H1 (cell line): ENCODE results near the gene PCDHGA11. TPM values are rescaled to one million over a fixed set of nuclear protein-coding genes. Genes with fewer than 3 reads are reported as not detected.

Experiments
- CTCF ChIA-PET: fragments of 300-600 bp; sonication (Branson Sonifier 250); formaldehyde crosslinking; loops from one replicate; lab custom pipeline; 2021; ENCODE audit not compliant: partially characterized antibody; lab: Charles Lee
- POLR2A ChIA-PET: fragments of 300-600 bp; sonication (Branson Sonifier 250); formaldehyde crosslinking; loops from one replicate; lab custom pipeline; 2021; ENCODE audit warnings: inconsistent platforms; ENCODE audit not compliant: partially characterized antibody; lab: Charles Lee
- DNase-seq, 2 experiments: peaks; one replicate each; pipeline versions ENCODE4 v3.0.0 to v3.0.0-alpha.2; 2010 to 2022; ENCODE audit warnings: low spot score in 2 of 2, low read depth in 1 of 2, mixed read lengths in 1 of 2
- FAIRE-seq: peaks from 2 replicates; lab custom pipeline; 2011; peaks lifted over from hg19 to GRCh38; lab: Jason Lieb, UNC
- H2AFZ ChIP-seq: 2 replicates; pipeline ENCODE4 v1.8.1; 2012; ENCODE audit warnings: low read length, inconsistent platforms
- H2AK5ac ChIP-seq: 2 replicates; pipeline ENCODE4 v1.6.1; 2013; ENCODE audit warnings: low read depth, low read length
- H2BK120ac ChIP-seq: replicated peaks from 2 replicates; pipeline ENCODE3; 2013; ENCODE audit warnings: low read depth, low read length, inconsistent platforms
- H2BK12ac ChIP-seq: 2 replicates; pipeline ENCODE4 v1.6.1; 2013; ENCODE audit warnings: low read depth, low read length
- H2BK15ac ChIP-seq: 2 replicates; pipeline ENCODE4 v1.6.1; 2013; ENCODE audit warnings: low read length
- H2BK20ac ChIP-seq: 2 replicates; pipeline ENCODE4 v1.6.1; 2013; ENCODE audit warnings: low read length
- H2BK5ac ChIP-seq: 2 replicates; pipeline ENCODE4 v1.6.1; 2013; ENCODE audit warnings: low read depth, low read length
- H3K14ac ChIP-seq: 2 replicates; pipeline ENCODE4 v1.6.1; 2013; ENCODE audit warnings: inconsistent platforms; ENCODE audit not compliant: insufficient read length
- H3K18ac ChIP-seq: 2 replicates; pipeline ENCODE4 v1.6.1; 2013; ENCODE audit warnings: low read length; ENCODE audit errors: extremely low read depth
- H3K23ac ChIP-seq: 2 replicates; pipeline ENCODE4 v1.6.1; 2013; ENCODE audit warnings: inconsistent platforms; ENCODE audit not compliant: insufficient read length
- H3K23me2 ChIP-seq: 2 replicates; pipeline ENCODE4 v1.6.1; 2013; ENCODE audit warnings: low read depth, low read length
- H3K27ac ChIP-seq: 2 replicates; pipeline ENCODE4 v1.6.1; 2011; ENCODE audit warnings: low read depth, low read length, inconsistent platforms
- H3K27me3 ChIP-seq, 4 experiments: replicated peaks in 1 of 4; 1 replicate in 1 of 4; 2 replicates in 3 of 4; pipeline versions ENCODE4 v1.6.1 to v1.8.1; 2011 to 2013; ENCODE audit warnings: low read length in 3 of 4, mild to moderate bottlenecking in 3 of 4, inconsistent platforms in 2 of 4, mixed read lengths in 2 of 4, moderate library complexity in 1 of 4; ENCODE audit not compliant: control insufficient read depth in 3 of 4, insufficient read depth in 3 of 4; ENCODE audit errors: extremely low read depth in 1 of 4
- H3K36me3 ChIP-seq, 4 experiments: 2 replicates each; pipeline versions ENCODE4 v1.6.1 to v1.8.1; 2011 to 2013; ENCODE audit warnings: mild to moderate bottlenecking in 4 of 4, low read length in 3 of 4, moderate library complexity in 2 of 4, control low read depth in 1 of 4, inconsistent platforms in 1 of 4; ENCODE audit not compliant: insufficient read depth in 4 of 4, control insufficient read depth in 2 of 4
- H3K4ac ChIP-seq: replicated peaks from 2 replicates; pipeline ENCODE3; 2013; ENCODE audit warnings: low read length, low read depth, mixed read lengths, inconsistent platforms; ENCODE audit not compliant: insufficient read length
- H3K4me1 ChIP-seq, 4 experiments: replicated peaks in 1 of 4; 1 replicate in 1 of 4; 2 replicates in 3 of 4; pipeline versions ENCODE4 v1.6.1 to v1.8.1; 2011 to 2013; ENCODE audit warnings: low read length in 3 of 4, inconsistent platforms in 2 of 4, mixed read lengths in 1 of 4; ENCODE audit not compliant: insufficient read depth in 4 of 4, control insufficient read depth in 3 of 4
- H3K4me2 ChIP-seq, 2 experiments: 2 replicates each; pipeline versions ENCODE4 v1.6.1 to v1.8.1; 2011 to 2013; ENCODE audit warnings: low read depth in 2 of 2, low read length in 2 of 2, control low read depth in 1 of 2, inconsistent platforms in 1 of 2, mild to moderate bottlenecking in 1 of 2; ENCODE audit not compliant: insufficient read depth in 1 of 2
- H3K4me3 ChIP-seq, 4 experiments: fragments of 200-600, 300-600 bp in 1 of 4; sonication (generic), shearing (Covaris generic), sonication (Bioruptor Twin) in 1 of 4; 2 replicates each; pipeline versions ENCODE4 v1.5.1 to v1.8.1; 2011 to 2016; ENCODE audit warnings: low read length in 4 of 4, low read depth in 3 of 4, control low read depth in 2 of 4, inconsistent platforms in 2 of 4, mild to moderate bottlenecking in 2 of 4, mixed read lengths in 1 of 4, moderate library complexity in 1 of 4; ENCODE audit not compliant: insufficient read depth in 2 of 4; ENCODE audit errors: extremely low read depth in 1 of 4
- H3K56ac ChIP-seq: replicated peaks from 2 replicates; pipeline ENCODE3; 2013; ENCODE audit warnings: low read depth, mild to moderate bottlenecking, mixed read lengths, low read length, inconsistent platforms; ENCODE audit not compliant: insufficient read length
- H3K79me1 ChIP-seq: 2 replicates; pipeline ENCODE4 v1.6.1; 2013; ENCODE audit warnings: low read depth, low read length, control low read depth
- H3K79me2 ChIP-seq, 2 experiments: 2 replicates each; pipeline versions ENCODE4 v1.6.1 to v1.8.1; 2012 to 2013; ENCODE audit warnings: low read length in 2 of 2, mild to moderate bottlenecking in 2 of 2, inconsistent platforms in 1 of 2; ENCODE audit not compliant: insufficient read depth in 2 of 2, control insufficient read depth in 1 of 2
- H3K9ac ChIP-seq, 4 experiments: replicated peaks in 1 of 4; 1 replicate in 1 of 4; 2 replicates in 3 of 4; pipeline versions ENCODE4 v1.6.1 to v1.8.1; 2011 to 2013; ENCODE audit warnings: low read depth in 3 of 4, low read length in 3 of 4, control low read depth in 2 of 4, mild to moderate bottlenecking in 2 of 4, moderate library complexity in 2 of 4, inconsistent platforms in 1 of 4; ENCODE audit errors: extremely low read depth in 1 of 4
- H3K9me3 ChIP-seq, 2 experiments: 2 replicates each; pipeline versions ENCODE4 v1.6.1 to v1.8.1; 2012 to 2013; ENCODE audit warnings: mild to moderate bottlenecking in 2 of 2, moderate library complexity in 2 of 2, control low read depth in 1 of 2, inconsistent platforms in 1 of 2, low read depth in 1 of 2, low read length in 1 of 2, mixed read lengths in 1 of 2; ENCODE audit not compliant: insufficient read depth in 2 of 2
- H4K20me1 ChIP-seq, 2 experiments: replicated peaks in 1 of 2; 2 replicates each; pipeline versions ENCODE3 to v1.8.1; 2011 to 2013; ENCODE audit warnings: inconsistent platforms in 2 of 2, low read length in 2 of 2, mild to moderate bottlenecking in 1 of 2; ENCODE audit not compliant: insufficient read depth in 2 of 2, control insufficient read depth in 1 of 2
- H4K5ac ChIP-seq: 2 replicates; pipeline ENCODE4 v1.6.1; 2013; ENCODE audit warnings: low read length, low read depth, mixed read lengths, inconsistent platforms; ENCODE audit not compliant: insufficient read length
- H4K8ac ChIP-seq: 2 replicates; pipeline ENCODE4 v1.8.0; 2013; ENCODE audit warnings: mild to moderate bottlenecking, moderate library complexity, low read length, inconsistent platforms; ENCODE audit not compliant: insufficient read depth; ENCODE audit errors: extremely low read depth
- H4K91ac ChIP-seq: replicated peaks from 2 replicates; pipeline ENCODE3; 2013; ENCODE audit warnings: low read length, mixed read lengths, inconsistent platforms; ENCODE audit not compliant: insufficient read length
- BRCA1 ChIP-seq: IDR thresholded peaks from 2 replicates; pipeline ENCODE4 v1.6.1; 2012; ENCODE audit warnings: low read depth, low read length, improper control_type of control experiment
- CHD1 ChIP-seq: IDR thresholded peaks from 2 replicates; pipeline ENCODE4 v1.6.1; 2012; ENCODE audit warnings: low read depth, low read length, improper control_type of control experiment
- CTBP2 ChIP-seq: IDR thresholded peaks from 2 replicates; pipeline ENCODE4 v1.7.0; 2011; ENCODE audit warnings: borderline replicate concordance, mild to moderate bottlenecking, moderate library complexity, mixed read lengths, low read length; ENCODE audit not compliant: insufficient read depth, insufficient read length
- RNF2 ChIP-seq: fragments of 200-900, 300-1000 bp; sonication (generic); IDR thresholded peaks from 2 replicates; pipeline ENCODE4 v1.7.1; 2016; ENCODE audit warnings: borderline replicate concordance, low read depth, mild to moderate bottlenecking, antibody characterized with exemption, low read length; ENCODE audit not compliant: poor library complexity, severe bottlenecking; ENCODE audit errors: missing control alignments
- WGBS, 2 experiments: shearing (Covaris generic) in 1 of 2; methylation state at CpG; one replicate each; pipeline versions ENCODE4 v1.1.6 to v1.1.7; 2013 to 2015; ENCODE audit warnings: low lambda C conversion rate in 2 of 2, mixed read lengths in 2 of 2, inconsistent platforms in 1 of 2, low coverage in 1 of 2, missing lambda C conversion rate in 1 of 2; ENCODE audit not compliant: insufficient replicate concordance in 2 of 2, insufficient coverage in 1 of 2, insufficient read length in 1 of 2; ENCODE audit errors: extremely low coverage in 1 of 2, missing lambda C conversion rate in 1 of 2; 5-methylcytosine and 5-hydroxymethylcytosine counted together
- polyA plus RNA-seq, 7 experiments: library from polyadenylated mRNA; depleted of rRNA in 3 of 7; stranded (reverse) in 5 of 7; unstranded in 2 of 7; fragments of >200 nt in 5 of 7; fragments of 200-250 nt in 2 of 7; gene quantifications; 1 replicate in 5 of 7; 2 replicates in 1 of 7; 4 replicates in 1 of 7; pipeline versions ENCODE4 v1.2.1 to v1.2.3, GENCODE V29; 2011 to 2013; ENCODE audit warnings: missing spikeins in 2 of 7, mixed read lengths in 2 of 7
- total RNA-seq: library from RNA; stranded (reverse); fragmentation: NEBNext Ultra II Directional; extraction: Animal tissue kit (Norgen Biotek cat#: 25700); gene quantifications from 2 replicates; pipeline ENCODE4 v1.2.1, GENCODE V29; 2021
- TF ChIP-seq, protein P1 (sequence below): IDR thresholded peaks from 2 replicates; pipeline ENCODE4 v1.6.1; 2011; ENCODE audit warnings: low read depth, mild to moderate bottlenecking, low read length; ENCODE audit not compliant: insufficient read depth

Gene PCDHGA11
- total and polyA plus RNA-seq, 2 of the 8 experiments (the other 6 are each of a cell fraction or from before 2014, with no cell fraction given) = 2.2 to 8.2 TPM

DNA sequence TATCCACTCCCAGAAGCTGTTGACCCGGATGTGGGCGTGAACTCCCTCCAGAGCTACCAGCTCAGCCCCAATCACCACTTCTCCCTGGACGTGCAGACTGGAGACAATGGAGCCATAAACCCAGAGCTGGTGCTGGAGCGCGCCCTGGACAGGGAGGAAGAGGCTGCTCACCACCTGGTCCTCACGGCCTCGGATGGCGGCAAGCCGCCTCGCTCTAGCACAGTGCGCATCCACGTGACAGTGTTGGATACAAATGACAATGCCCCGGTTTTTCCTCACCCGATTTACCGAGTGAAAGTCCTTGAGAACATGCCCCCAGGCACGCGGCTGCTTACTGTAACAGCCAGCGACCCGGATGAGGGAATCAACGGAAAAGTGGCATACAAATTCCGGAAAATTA, 27.6 kb upstream of the PCDHGA11 start:
- ChIA-PET POLR2A (no interaction called here), CTCF (interaction anchor here (0.8 to 8.7 kb wide), 6 partner anchors 10 to 131 kb away, joined by 3 to 68 read pairs (median 6); partner anchors contain the start of genes PCDHGA11, PCDHGA9, PCDHGB6 and PCDHGB7)
- Histone ChIP-seq H2AK5ac (no peak overlapping the region), H3K23ac (no peak overlapping the region), H4K5ac (no peak overlapping the region), H3K18ac (no peak overlapping the region), H4K91ac (no peak overlapping the region), H3K4me2 (no peak overlapping the region), H3K27ac (no peak overlapping the region), H4K8ac (no peak overlapping the region; the same call in 1 of the 2 replicates), H3K79me1 (no peaks in the 10 kb centered on the region), H3K4me3 (no peak overlapping the region), H4K20me1 (no peaks in the 10 kb centered on the region), H3K4ac (no peak overlapping the region), H2BK120ac (no peak overlapping the region), H3K9me3 (peaks cover 56 to 63% of the 10 kb centered on the region in 2 experiments), H3K36me3 (peaks cover 3 to 29% (median 14%) of the 10 kb centered on the region in 4 experiments; a peak in 7 of 8 replicates), H3K14ac (no peak overlapping the region), H3K4me1 (no peaks in the 10 kb centered on the region), H3K9ac (no peak overlapping the region), H3K27me3 (no peaks in the 10 kb centered on the region; a peak in 1 of 7 replicates), H3K79me2 (no peaks in the 10 kb centered on the region), H2AFZ (no peak overlapping the region), H2BK20ac (no peak overlapping the region), H2BK15ac (no peak overlapping the region), H2BK5ac (no peak overlapping the region), H3K23me2 (no peaks in the 10 kb centered on the region), H3K56ac (no peak overlapping the region), H2BK12ac (no peak overlapping the region)
- WGBS, 2 experiments = 93% methylated on average over 21 of the region's 21 CpGs; no CpG with 5 or more reads in 1 of the 2 experiments
- DNase-seq (no peak), FAIRE-seq (no peak)
- TF ChIP-seq, protein P1, sequence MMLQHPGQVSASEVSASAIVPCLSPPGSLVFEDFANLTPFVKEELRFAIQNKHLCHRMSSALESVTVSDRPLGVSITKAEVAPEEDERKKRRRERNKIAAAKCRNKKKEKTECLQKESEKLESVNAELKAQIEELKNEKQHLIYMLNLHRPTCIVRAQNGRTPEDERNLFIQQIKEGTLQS = no peak
- TF ChIP-seq CTBP2 = no peak
- no peak for TF ChIP-seq BRCA1
- no peak for TF ChIP-seq CHD1
- no peak for TF ChIP-seq RNF2
